ENCODE results near the gene CD2AP.

GRCh38 chr6:47434372-47435253, 43.0 kb upstream of the CD2AP start:
- no peak for TF ChIP-seq CTCF (IDR thresholded peaks at IDR 0.05; ENCODE audit: insufficient read depth, low read length, poor library complexity, severe bottlenecking)
- TF ChIP-seq EZH2phosphoT487 (conservative IDR thresholded peaks at IDR 0.05; ENCODE audit: low read length): no peak
